ENCODE measurements around the gene NAPG.
"Not testable (repeated sequence)": the region's sequence is repeated elsewhere in the genome, so short reads cannot be mapped to it uniquely, and the experiment has no call there.

NAPG gene

DNA sequence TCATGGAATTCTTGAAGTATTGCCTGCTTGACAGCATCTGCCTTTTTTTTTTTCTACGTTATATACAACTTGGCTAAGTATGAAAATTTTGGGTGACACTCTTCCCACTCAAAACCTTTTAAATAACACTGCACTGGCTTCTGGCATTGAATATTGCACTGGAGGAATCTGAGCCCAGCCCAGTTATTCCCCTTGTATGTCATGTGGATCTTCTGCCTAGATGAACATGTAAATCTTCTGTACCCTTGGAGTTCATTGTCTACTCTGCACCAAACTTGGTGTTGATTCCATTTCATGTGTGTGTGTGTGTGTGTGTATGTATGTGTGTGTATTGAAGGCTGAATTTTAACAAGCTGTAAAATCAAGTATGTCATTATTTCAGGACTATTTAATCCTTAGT, 59.4 kb downstream of the NAPG start:
- no peak for DNase-seq

DNA sequence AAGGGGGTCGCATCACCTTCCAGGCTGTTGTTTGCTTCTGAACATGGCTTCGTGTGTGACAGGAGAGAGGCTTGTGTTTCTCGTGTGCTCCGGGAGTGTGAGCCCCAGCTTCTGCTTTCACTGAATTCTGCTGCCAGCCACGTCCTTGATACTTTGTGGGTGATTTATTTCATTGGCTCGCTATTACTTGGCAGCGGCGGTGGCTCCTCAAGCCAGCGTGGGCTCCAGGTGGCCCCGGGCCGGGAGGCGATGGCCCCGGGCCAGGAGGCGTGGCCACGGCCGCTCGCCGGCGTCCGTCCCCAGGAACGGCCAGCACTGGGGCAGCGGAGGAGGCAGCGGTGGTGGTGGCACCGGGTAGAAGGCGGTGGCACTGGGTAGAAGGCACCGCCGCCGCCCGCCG, 63.1 kb downstream of the NAPG start:
- DNase-seq = no peak

DNA sequence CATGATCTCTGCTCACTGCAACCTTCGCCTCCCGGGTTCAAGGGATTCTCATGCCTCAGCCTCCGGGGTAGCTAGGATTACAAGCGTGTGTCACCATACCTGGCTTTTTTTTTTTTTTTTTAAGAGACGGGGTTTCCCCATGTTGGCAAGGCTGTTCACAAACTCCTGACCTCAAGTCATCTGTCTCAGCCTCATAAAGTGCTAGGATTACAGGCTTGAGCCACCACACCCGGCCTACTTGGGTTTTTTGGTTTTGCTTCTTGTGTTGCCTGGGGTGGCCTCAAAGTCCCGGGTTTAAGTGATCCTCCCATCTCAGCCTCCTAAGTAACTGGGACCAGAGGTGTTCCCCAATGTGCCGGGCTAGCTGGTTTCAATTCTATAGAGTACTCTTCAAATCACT, 64.6 kb downstream of the NAPG start:
- DNase-seq = peak in 1 of 2 donors; percentile 38

GRCh38 chr18:10591896-10592295, 66.1 kb downstream of the NAPG start:
- DNase-seq = no peak

- DNase-seq = peak; percentile 28 to 39
These were observed 67.7 kb downstream of the NAPG start for GRCh38 chr18:10593366-10594022.

DNA sequence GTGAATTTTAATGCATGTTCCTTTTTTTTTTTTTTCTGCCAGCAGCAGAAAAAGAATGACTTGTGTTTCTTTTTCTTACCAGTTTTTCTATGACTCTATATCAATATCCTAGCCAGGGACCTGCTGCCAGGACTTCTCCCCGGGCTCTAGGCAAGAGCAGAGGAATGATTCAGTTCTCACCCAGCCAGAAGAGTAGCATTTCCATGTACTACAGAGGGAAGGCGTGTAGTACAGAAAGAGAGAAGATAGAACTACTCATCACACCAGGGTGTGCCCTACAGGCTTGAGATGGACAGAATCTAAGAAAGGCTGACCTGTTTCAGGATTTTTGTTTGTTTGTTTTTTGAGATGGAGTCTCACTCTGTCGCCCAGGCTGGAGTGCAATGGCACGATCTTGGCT, 70.1 kb downstream of the NAPG start:
- DNase-seq = not testable (repeated sequence)

DNA sequence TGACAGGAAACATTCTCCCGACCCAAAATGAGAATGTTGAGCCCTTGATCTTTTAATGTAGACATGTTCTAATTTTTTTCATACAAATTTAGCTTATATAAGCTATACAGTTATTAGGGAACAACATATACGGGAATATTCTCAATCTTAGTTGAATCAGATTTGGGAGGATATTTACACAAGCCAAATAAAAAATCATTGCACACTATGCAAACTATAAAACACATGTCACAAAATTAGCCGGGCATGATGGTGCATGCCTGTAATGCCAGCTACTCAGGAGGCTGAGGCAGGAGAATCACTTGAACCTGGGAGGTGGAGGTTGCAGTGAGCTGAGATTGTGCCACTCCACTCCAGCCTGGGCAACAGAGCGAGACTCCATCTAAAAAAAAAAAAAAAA, 71.9 kb downstream of the NAPG start:
- not testable (repeated sequence) for DNase-seq

DNA sequence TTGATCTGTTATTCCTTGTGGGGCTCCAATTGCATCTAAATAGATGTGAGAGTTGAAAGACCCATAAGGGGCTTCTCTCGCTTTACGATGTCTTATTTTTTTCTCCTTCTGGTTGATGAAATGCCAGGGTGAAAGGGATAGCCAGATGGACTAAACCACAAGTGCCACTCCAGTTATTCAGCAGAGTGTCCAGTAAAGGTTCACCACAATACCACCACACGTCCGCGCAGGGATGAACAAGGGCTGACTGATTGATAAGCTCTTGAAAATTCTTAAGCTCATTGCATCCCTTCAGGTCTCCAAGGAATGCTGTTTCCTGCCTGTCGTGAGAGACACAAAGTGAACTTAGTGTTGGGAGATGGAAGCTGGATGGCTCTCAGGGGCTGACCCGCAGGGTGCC, 74.9 kb downstream of the NAPG start:
- DNase-seq = not testable (repeated sequence)
